HG02973 (cell line): ENCODE results near the gene IP6K3.

Experiments
- ATAC-seq: cut with Tn5 transposase; IDR thresholded peaks from one replicate; pipeline ENCODE4 v1.9.1; 2021; ENCODE audit warnings: moderate library complexity; ENCODE audit not compliant: unreplicated experiment

Gene IP6K3

DNA sequence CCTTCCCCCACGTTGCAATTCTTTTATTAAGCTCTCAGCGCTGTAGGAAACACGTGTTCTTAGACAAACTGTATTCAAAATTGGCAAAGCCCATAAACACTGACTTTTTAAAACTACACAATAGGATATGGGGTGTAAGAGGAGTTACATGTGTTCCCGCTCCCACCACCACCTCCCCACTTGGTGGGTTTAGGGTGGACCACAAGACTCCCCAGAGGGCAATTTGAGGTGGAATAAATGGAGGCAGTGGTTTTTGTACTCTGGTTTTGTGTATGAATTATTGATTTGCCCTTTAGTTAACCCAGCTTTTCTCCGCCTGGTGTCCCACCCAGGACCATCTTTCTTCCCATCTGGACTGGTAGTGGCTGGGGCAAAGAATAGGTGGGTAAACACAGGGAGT lies 38.9 kb downstream of the IP6K3 start:
- ATAC-seq, result no peak

- ATAC-seq, result no peak
Observed at GRCh38 chr6:33705955-33706725, 40.6 kb downstream of the IP6K3 start.

DNA sequence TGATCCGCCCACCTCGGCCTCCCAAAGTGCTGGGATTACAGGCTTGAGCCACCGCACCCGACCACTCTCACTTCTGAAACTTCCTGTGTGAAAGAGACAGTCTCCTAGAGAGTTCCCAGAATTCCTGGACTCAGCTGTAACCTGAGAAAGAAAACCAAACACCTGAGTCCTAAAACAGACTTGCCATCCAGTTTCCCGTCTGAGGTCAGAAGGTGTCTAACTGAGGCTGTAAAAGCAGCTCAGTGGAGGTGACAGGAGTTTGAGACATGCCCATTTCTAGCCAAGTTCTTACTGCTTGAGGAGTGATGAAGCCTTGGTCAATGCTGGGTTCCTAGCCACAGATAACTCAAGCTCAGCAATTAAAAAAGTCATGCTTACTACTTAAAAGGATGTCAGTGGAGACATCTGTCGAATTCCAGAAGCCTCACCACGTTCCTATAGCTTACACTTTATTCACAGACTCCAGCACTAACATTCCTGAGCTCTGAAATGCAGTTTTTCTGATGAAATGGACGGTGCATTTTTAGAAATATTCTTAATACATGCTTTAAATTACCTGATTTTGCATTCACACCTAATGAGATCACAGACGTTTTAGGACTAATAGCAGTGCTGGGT lies 41.3 kb downstream of the IP6K3 start:
- no peak for ATAC-seq

- ATAC-seq, result no peak
Observed at GRCh38 chr6:33704215-33705066, 42.3 kb downstream of the IP6K3 start.

GRCh38 chr6:33702345-33702977 lies 44.2 kb downstream of the IP6K3 start:
- no peak for ATAC-seq

DNA sequence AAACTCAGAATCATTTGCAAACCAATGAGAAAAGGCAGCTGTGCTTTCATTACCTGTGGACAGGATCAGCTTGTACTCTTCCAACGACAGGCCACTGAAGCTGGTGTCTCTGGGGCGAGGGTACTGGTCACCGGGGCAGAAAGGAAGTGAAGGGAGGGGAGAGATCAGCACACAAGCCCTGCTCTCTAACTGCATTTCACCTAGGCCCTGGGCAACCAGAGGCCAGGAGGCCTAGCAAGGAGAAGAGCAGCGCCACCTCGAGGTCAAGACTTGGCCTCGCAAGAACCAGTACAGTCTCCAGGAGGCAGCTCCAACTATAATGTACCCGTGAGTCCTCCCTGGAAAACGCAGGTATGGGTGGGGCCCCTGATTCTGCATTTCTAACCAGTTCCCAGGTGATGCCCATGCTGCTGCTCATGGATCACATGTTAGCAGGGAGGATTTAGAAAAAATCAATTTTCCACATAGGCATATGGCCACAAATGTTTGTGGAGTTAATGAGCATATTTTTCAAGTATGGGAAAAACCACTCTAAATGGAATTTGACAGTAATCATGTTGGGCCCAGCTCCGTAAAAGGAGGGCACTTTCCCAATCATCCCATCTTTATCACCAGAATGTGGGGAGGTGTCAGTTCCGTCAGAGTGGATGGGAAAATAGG lies 46.2 kb downstream of the IP6K3 start:
- ATAC-seq, result no peak

DNA sequence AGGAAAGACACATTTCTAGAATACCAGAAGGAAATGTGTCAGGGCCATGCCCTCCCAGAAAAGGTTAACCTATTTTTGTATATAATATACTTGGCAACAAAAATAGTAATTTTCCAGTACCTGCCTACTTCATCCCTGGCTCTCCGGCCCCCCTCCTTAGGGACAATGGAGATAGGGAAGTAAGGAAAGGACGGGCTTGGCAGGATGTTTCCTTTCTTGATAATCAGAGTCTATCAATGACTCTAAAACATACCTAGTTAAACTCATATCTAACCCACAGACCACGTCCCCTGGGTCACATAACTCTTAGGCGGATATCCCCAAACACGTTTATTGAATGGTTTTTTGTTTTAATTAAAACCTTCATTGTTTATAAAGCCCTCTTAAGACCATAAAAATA lies 47.0 kb downstream of the IP6K3 start:
- no peak for ATAC-seq

GRCh38 chr6:33699131-33699530 lies 47.6 kb downstream of the IP6K3 start:
- ATAC-seq, result no peak

DNA sequence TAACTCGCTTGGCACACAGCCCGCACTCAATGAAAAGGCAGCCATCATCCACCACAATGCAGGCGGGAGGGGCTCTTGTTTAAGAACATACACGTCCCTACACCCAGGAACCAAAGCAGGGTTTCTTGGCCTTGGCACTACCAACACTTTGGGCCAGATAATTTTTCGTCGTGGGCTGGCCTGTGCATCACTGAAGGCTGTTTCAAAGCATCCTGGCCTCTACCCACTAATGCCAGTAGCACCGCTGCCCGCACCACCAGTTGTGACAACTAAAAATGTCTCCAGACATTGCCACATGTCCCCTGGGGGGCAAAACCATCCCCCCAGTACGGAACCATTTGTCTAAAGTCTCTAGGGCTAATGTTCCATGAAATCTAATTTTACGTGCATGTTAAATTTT lies 48.2 kb downstream of the IP6K3 start:
- ATAC-seq, result no peak

- no peak for ATAC-seq
Observed at GRCh38 chr6:33697845-33698244, 48.9 kb downstream of the IP6K3 start.

DNA sequence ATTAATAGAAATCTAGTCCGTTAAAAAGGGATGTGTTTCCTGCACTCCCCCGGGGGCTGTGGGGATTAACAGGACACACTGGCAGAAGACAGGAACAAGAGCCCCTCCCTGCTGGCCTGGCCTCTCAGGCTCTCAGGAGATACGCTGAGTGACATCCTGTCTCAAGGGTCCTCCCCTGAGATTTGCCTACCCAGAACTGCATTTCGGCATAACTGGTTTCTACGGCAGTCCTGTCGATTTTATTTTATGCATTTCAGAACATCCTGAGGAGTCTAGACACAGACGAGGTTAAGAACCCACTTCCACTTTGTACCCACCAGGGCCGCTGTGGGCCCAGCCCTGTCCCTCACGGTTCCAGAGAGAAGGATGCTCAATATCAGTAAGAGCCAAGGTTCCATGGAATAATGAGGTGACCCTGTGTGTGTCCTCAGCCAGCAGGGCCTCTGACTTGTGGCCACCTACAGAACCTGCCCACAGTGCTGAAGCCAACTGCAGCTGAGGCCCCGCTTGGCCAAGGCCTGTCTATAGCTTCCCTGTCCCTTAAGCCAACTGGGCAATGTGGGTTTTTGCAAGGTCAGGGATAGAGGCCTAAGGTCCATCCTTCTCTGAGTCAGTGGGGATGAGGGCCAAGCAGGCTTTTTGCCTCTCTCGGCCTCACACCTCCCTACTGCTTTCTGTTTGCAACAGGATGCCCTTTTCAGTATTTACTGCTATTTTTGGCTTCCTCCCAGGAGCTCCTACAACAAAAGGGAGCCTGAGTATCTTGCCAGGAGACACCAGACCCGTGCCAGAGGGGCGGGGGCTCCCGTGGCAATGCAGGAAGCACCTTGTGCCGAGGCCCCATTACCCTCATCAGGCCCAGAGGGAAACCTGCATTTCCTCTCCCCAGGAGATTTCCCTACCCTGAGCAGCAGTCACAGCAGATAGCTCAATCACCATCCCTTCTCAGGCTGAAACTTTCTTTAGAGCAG lies 49.9 kb downstream of the IP6K3 start:
- ATAC-seq, result no peak

DNA sequence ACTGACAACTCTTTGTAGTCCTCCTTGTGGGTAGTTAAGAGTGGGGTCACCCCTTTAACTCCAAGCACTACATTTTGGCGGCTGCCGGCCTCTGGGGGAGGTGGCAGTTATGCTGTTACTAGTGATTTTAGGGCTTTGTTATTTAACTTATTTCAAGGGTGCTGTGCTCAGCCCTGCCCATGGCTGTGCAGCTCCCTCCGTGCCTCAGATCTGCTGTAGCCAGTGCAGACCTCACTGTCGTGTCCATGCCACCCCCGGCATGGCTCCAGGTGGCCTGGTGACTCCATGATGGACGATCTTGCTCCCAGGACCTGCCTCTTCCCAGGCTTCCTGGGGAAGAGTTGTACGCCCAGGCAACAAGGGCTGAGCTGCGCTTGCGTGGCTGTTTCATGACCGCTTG lies 50.6 kb downstream of the IP6K3 start:
- ATAC-seq, result no peak

GRCh38 chr6:33695451-33695887 lies 51.2 kb downstream of the IP6K3 start:
- no peak for ATAC-seq

GRCh38 chr6:33694977-33695376 lies 51.7 kb downstream of the IP6K3 start:
- no peak for ATAC-seq

- no peak for ATAC-seq
Observed at GRCh38 chr6:33694401-33694931, 52.2 kb downstream of the IP6K3 start.

DNA sequence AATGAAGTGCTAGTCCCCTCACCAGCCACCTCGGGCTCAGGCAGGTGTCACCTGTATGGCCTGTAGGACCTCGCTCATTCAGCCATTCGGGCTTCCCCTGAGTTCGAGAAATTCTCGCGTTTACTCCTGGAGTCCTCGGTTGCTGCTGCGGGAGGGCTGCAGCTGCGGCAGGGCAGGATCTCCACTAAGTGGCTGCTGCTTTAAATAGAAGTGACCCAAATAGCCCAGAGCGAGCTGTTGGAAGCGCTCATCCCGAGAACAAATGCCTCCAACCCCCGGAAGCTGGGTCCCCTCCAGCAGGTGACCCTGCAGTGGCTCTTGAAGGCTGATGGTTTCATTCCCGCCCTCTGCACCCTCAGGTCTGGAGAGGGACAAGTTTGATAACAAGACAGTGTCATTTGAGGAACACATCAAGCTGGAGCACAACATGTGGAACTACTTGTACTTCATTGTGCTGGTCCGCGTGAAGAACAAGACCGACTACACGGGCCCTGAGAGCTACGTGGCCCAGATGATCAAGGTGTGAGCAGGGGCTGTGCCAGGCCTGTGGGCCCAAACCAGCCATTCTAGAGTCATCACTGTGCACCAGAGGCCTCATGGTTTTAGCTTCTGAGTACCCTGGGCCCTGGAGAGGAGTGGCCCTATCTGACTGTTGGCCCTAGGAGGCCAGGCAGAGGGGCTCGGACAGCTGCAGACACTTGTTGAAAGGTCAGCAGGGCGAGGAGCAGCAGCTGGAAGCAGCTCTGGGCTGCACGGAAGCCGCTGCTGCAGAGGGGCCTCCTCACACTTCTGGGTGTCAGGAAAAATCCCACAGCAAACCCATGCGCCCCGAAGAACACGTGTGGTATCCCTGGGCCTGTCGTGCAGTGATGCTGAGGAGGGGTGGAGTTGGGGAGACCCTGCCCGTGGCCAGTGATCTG lies 53.3 kb downstream of the IP6K3 start:
- no peak for ATAC-seq

- no peak for ATAC-seq
Observed at GRCh38 chr6:33692760-33693158, 53.9 kb downstream of the IP6K3 start.

DNA sequence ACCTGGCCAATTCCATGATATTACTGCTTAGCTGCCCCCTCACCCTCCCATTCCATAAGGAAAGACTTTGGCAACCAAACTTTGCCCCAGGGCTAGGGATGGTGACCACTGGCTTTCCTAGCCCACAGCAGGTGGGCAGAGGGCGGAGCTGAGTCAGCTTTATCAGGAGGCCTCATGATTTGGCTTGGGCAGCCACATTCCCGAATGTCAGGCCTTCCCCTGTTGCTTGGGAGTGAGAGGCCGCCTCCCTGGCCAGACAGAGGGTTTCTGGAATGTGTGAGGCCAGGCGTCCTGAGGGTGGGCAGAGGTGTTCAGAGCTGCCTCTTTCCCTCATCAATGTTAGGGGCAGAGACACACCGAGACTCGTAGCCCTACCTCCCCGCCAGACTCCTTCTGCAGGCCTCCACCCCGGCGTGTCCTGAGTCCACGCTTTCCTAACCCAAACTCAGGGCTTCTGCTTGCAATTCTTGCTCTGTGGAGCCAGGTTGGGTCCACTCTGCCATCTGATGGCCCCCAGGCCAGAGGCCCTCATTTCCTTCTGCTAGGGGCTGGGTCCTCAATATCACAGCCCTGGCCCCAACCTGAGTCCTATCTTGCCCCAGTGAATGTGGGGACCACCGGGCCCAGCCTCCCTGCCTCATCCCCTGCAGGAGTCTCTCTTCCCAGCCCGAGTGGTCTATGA lies 54.5 kb downstream of the IP6K3 start:
- ATAC-seq, result no peak
